HG03432 (cell line): Measurements from ENCODE around the gene DOK3.

Experiments used
- ATAC-seq: cut with Tn5 transposase; IDR thresholded peaks from one replicate; pipeline ENCODE4 v1.9.1; 2021; ENCODE audit warnings: mild to moderate bottlenecking, moderate library complexity; ENCODE audit not compliant: unreplicated experiment

DOK3 gene

DNA sequence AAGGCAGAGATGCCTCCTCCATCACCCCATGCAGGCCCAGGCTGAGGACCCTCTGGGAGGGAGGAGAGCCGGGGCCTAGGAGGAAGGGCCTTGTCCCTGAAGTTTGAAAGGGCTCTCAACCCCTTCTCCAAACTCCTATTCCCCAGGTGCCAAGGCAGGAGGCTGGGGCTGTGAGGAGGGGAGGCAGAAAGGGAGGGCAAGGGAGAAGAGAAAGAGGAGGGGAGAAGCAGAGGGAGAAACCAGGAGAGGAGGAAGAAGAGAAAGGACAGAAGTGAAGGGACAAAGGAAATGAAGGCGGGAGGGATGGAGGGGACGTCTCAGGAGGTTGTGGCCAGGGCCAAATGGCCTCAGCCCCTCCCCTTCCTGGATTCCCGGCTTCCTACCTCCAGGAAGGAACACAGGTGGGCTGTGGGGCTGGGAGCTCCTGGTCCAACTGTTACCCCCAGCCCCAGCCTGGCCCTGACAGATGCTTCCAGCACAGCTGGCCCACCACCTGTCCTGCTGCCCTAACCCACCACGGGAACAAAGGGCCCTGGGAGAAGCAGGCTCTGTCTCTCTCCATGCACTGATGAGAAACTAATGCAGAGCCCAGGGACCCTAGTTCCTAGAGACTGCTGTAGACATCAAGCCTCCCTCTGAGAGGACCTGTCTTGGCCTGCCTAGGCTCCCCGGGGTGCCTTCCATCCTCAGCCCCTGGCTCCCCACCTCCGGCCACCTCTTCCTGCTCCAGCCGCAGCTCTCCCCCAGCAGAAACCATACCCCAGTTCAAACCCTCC is 39.7 kb downstream of the DOK3 start:
- no peak for ATAC-seq

DNA sequence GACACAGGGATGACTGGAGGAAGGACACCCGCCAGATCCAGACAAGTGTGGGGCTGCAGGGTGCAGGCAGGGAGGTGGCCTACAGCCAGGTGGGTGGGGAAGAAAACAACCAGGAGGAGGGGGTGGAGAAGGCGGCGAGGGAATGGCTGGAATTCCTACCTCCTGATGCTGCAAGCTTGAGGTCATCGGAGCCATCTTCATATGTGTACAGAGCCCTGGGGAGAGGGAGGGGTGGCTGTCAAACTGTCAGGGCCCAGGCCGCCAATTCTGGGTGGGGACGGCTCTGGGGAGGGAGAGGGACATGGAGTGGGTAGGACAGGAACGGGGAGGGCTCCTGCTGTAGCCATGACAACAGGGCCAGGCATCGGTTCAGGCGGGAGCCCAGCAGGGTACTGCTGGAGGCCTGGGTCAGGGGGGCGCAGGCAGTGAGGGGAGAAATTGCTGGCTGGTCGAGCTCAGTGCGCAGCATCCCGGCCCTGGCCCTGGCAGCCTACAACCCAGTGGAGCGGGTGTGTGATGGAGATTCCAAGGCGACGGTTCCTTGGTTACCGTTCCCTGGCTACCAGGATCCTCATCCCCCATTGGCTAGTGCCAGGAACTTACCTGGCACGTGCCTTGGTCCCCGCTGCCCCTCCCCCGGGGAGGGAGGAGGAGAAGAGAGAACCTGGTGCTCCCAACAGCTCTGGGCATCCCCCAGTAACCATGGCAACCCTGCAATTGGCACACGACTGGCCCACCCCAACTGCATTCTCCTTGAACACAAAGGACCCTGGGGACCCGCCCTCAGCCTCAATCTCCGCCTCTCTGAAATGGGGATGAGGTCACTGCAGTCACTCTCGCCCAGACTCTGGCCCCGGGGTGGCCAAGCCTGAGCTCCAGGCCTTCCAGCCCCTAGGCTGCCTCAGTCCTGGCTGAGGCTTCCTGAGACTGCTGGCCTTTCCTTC is 40.7 kb downstream of the DOK3 start:
- no peak for ATAC-seq

DNA sequence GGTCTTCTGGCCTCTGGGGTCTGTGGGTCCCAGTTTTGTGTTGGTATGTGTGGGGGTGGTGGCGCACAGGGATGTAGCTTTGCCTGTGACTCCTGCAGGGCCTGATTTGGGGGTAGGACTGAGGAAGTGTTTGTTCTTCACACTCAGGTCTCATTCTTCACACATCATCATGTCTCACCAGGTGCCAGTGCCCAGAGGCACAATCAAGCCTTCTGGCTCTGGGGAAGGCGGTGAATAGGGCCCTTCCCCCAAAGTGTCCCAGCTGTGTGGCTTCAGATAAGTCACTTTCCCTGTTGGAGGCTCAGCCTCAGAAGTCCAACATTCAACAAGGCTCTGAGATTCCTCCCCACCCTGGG is 41.3 kb downstream of the DOK3 start:
- no peak for ATAC-seq

DNA sequence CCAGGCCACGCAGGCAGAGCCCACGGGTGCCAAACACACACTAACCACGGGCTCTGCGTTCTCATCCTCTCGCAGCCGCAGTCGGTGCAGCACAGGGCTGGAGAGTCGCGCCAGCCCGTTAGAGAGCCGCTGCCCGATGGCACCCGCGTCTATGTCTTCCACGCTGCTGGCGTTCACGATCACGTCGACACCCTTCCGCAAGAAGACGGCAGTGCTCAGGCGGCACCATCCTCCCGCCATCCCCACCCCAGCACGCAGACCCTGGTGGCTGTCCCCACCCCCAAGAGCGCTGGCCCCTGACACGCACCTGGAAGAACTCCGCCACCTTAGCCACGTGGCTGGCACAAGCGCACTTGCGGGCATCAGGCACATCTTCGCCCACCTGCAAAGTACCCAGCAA is 42.2 kb downstream of the DOK3 start:
- no peak for ATAC-seq

DNA sequence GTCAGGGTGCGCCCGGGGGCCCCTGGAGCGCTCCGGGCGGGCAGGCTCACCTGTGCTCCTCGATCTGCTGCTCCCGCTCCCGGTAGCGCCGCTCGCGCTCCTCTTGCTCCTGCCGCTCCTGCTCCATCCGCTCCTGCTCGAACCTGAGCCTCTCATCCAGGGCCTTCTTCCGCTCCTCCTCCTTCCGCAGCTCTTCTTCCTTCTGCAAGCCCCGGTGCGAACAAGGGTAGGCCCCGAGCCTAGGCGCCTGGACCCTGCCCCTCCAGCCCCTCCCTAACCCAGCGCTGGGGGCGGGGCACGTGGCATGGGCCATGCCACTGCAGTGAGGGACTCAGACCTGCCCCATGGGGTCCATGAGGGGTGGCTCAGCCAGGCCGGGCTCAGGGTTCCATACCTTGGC is 42.8 kb downstream of the DOK3 start:
- no peak for ATAC-seq

DNA sequence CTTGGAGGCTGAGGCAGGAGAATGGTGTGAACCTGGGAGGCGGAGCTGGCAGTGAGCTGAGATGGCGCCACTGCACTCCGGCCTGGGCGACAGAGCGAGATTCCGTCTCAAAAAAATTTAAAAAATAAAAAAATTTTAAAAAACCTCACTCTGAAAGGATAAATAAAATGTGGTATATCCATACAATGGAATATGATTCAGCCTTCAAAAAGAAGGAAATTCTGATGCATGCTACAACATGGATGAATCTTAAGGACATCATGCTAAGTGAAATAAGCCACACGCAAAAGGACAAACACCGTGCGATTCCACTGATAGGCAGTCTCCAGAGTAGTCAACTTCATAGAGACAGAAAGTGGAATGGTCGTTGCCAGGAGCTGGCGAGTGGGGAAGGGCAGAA is 44.6 kb downstream of the DOK3 start:
- no peak for ATAC-seq

DNA sequence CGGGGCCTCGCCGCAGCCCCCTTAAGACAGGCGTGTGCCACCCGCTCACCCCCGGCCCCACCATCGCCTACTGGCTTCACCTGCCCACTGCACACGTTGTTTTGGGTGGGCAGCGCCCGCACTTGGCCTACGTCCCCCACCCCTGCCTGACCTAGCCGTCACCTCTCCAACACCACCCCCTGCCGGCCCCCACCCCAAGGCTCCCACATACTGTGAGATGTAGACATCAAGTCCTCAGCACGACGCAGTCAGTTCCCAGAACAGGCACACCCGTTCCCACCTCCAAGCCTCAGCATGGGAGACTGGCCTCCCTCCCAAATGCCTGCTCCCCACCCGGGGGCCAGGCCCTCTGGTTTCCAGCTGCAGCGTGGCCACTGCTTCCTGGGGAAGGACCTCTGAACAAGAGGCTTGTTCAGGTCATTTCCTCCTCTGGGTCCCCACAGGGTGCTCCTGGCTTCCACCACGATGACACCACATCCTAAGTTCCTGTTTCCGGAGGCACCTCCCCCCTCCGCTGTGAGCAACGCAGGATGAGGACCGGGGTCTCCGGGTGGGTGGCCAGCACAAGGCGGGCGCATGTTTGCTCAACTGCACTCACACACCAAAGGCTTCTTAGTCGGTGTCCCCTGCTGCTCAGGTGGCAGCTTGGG is 47.5 kb downstream of the DOK3 start:
- ATAC-seq, result no peak

DNA sequence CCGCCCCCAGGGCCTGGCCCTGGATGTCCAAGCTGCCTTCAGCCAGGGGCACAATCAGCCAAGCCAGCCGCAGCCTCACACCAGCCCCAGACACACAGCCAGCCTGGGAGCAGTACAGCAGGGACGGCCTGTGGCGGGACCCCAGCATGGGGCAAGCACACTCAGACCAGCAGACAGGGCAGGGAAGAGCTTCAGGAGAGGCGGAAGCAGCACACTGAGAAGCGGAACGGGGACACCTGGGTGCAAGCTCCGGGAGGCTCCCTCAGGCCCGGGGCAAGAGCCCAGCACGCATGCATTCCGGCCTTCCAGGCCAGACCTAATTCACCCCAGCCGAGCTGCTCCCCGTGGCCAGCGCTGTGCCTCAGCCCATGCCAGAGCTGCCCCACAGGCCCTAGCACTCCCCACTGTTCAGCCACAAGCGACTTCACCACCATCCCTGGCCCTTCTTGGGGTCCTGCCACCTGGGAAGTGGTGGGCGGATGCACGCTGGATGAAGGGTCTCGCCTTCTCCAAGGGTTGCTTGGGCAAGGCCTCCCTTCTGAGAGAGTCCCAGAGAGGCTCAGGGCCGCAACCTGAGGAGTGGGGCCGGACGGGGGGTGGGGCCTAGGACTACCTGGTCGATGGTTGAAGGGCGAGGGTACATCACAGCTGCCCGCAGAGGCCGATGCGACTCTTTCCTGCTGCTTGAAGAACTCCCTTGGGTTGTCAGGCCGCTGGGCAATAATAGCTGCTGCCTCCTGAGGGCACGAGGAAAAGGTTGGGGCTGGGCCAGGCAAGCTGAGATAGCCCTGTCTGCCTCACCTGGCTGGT is 49.6 kb downstream of the DOK3 start:
- ATAC-seq, result no peak

DNA sequence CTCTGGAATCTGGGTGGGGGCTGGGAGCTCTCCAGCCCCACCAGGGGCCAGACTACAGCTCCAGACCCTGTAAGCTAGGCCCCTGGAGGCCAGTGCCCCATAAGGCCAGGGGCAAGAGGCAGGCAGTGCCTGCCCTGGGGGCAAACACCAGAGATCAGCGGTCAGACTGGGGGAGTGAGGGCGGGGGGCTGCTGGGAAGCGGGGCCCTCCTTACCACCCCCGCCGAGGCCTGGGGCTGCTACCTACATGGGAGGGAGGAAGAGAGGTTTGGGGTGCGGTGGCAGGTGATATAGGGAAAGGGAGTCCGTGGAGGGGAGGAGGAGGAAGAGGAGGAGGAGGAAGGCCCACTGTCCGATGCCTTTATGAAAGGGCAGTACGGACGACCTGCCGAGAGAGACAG is 50.3 kb downstream of the DOK3 start:
- no peak for ATAC-seq

DNA sequence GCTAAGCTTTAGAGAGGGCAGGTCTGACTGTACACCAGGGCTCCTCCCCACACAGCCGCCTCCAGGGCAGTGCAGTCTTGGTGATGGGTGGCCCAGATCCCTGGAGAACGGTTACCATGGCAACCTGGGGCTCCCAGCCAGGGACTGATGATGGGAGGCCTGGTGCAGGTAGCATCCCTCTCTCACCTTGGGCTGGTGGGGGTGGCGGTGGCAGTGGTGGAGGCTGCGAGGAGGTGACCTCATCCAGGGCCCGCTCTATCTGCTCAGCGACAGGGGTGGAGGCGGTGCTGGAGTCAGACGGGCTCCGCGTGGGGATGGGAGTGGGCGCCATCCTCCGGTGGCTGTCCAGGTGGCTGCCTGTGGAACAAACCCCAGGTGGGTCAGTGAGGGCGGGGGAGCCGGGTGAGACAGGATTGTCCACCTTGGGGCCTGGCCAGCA is 50.7 kb downstream of the DOK3 start:
- no peak for ATAC-seq

DNA sequence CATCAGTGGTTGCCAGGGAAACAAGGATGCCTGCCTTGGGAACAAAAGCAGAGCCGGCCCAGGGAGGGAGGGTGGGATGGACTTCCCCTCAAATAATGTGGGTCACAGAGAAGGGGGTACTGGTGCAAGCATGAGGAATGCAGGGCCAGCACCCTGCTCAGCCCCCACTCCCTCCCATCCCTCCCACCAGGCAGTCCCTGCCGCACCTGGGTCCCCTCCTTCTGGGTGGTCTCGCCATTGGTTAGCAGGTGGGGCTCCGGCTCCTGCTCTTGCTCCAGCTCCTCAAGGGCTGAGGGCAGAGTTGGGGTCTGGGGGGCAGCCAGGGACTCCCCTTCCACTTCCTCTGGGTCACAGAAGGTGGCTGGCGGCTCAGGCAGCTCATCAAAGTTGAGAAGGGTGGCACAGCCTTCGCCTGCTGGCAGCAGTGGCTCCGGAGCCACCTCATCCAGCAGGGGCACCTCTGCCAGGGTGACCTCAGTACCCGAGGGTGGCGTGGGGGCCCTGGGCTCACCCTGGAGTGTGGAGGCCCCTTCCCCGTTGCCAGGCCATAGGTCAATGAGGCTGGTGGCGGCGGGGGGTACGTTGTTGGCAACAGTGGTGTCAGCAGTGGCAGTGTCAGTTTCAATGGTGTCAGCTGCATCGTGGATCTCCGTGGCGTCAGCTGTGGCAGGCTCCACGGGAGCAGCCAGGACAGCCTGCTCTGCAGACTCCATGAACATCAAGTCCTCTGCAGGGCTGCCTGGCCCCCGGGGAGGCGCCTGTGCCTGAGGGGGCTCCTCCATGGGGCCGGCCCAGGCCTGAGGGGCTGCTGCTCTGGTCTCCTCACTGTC is 51.6 kb downstream of the DOK3 start:
- ATAC-seq, result no peak

DNA sequence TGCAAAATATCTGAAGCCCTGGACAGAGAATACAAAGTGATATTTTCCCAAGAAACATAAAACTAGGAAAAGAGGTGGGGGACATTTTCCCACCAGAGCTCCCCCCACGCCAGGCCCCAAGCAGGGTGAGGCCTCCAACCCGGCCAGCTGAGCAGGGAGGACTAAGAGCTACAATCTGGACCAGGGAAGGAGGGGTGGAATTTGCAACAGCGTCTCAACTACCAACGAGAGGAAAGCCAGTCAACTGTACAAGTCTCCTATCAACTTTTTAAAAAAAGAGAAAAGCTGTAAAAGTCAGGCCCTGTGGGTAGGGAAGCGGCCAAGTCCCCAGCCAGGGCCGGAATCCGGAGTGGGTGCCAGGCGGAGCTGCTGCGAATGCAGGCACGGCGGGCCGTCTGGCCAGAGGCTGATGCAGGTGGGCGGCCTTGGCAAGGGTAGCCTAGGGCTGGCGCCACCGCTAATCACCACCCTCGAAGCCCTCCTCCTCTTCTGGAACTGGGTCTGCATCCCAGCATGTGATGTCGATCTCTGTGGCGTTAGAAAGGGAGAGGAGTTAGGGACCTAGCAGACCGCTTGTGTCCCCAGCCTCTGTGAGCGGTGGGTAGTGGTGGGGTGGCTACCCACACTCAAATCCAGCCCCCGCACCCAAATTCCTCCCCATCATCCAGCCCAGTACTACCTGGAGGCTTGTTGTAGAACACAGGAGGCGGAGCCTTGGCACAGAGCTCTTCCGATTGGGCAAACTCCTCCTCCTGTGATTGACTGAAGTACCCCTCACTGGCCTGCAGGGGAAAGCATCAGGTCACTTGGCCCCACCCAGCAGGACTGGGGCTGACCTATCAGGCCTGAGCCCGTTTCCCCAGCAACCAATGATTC is 52.4 kb downstream of the DOK3 start:
- peak; percentile 39 for ATAC-seq

DNA sequence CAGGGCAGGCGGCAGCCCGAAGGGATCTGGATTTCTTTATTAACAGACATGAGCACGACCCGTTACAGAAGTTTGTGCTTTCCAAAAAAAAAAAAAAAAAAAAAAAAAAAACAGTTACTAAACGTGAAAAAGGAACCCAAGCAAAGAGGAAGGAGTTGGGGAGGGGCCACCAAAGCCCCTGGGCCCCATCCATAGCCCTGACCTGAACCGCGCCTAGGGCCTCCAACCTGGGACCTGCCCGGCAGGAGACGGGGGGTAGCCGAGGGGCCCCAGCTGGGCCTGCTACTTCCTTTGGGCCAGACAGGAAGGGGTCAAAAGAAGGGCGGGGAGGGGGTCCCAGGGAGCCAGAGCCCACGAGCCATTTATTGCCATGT is 53.0 kb downstream of the DOK3 start:
- no peak for ATAC-seq

DNA sequence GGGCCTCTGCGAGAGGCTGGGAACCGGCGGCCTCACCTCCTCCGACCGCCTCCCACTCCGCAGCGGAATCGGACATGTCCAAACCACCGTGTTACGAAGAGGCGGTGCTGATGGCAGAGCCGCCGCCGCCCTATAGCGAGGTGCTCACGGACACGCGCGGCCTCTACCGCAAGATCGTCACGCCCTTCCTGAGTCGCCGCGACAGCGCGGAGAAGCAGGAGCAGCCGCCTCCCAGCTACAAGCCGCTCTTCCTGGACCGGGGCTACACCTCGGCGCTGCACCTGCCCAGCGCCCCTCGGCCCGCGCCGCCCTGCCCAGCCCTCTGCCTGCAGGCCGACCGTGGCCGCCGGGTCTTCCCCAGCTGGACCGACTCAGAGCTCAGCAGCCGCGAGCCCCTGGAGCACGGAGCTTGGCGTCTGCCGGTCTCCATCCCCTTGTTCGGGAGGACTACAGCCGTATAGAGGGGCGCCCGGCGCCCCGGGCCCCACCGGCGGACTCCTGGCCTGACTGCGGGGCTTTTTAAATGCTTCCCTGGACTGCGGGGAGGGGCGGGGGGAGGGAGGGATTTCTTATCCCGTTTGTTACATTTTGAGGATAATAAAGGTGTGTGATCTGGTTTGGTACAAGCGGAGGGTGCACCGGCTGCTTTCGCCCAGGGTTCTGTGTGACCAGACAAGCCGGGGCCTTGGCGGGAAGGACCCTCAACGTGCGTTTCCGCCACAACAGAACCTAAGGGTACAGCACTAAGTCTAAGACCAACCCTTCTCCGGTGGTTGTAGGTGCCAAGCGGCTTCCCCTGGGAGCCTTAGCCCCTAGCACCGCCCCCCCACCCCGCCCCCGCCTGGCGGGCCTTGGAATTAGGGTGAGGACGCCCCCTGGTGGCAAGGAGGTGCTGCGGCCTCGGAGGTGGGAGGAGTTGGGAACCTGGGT is 53.7 kb downstream of the DOK3 start:
- ATAC-seq, result peak; percentile 26

DNA sequence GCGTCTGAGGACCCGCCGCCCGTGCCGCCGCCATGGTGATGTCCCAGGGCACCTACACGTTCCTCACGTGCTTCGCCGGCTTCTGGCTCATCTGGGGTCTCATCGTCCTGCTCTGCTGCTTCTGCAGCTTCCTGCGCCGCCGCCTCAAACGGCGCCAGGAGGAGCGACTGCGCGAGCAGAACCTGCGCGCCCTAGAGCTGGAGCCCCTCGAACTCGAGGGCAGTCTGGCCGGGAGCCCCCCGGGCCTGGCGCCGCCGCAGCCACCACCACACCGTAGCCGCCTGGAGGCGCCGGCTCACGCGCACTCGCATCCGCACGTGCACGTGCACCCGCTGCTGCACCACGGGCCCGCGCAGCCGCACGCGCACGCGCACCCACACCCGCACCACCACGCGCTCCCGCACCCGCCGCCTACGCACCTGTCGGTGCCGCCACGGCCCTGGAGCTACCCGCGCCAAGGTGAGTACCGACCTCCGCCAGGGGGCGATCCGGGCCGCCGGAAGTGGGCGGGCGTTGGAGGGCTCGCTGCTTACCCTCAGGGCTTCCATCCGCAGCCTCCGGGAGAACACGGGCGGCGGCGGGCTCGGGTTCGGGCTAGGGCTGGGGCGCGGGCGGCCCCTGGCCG is 54.5 kb downstream of the DOK3 start:
- peak; percentile 51 for ATAC-seq

DNA sequence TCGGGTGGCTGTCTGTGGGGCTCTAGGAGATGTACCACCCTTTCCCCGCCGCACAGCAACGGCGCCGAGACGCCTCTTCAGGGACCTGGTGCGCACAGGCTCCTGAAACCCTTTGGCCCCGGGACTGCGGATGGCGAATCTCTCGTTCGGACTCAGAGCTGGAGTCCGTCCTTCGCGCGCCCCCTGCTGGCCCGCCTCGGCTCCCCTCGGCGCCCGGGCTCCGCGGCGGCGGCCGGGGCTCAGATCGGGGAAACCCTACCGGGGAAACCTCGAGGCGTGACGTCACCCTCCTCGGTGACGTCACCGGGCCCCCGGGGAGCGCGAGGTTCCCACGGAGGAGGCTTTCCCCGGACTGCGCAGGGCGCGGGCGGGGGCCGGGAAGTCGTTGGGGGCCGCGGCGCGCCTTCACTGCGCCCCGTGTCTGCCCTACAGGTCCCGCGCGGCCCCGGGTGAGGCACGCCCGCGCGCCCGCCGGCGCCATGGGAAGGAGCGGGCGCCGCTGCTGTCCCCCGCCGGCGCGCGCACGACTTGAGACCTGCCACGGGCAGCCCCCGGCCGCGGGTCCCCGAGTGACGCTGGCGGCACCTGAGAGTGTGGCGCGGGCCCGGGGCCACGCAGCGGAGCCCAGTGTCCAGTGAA is 55.1 kb downstream of the DOK3 start:
- peak; percentile 52 for ATAC-seq

DNA sequence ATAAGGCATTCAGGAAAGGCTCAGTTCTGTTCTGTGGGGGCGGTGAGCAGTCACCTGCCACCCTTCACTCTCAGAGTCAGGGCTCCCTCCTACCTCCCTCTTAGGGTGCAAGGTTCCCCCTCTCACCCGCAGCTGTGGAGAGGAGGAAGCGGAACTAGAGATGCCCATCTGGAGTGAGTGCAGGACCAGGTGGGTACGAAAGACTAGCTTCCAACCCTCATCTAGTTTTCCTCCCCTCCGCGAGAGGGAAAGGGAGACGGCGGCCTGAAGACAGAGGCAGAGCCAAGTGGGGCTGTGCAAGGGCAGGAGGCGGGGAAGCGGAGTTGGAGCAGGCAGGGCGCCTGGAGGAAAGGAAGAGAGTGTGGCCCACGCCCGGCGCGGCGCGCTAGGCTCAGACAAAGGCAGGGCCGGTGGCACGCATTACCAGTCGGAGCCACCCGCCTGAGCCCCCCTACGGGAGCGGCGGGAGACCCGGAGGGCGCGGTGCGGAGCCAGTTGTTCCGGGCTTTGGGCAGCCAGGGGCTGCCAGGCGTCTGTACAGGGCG is 55.7 kb downstream of the DOK3 start:
- ATAC-seq, result peak; percentile 1
